CD4-positive, alpha-beta T cell treated with Interferon alpha-2 for 1 hour (primary cell): ENCODE data around the gene ART1.

Experiments used
- DNase-seq, 2 donors: peaks; one replicate each; pipeline ENCODE4 v3.0.0-alpha.2; 2020 to 2022

Gene ART1

GRCh38 chr11:3667149-3668035 lies 22.5 kb downstream of the ART1 start:
- no peak for DNase-seq

GRCh38 chr11:3669128-3669527 lies 24.2 kb downstream of the ART1 start:
- no peak for DNase-seq

GRCh38 chr11:3669742-3670183 lies 24.8 kb downstream of the ART1 start:
- DNase-seq = no peak

GRCh38 chr11:3671334-3672254 lies 26.7 kb downstream of the ART1 start, which contains the start of gene CHRNA10:
CHRNA10 (minus strand) TSS chr11:3671384; CDS start chr11:3671312, 72 bp downstream.
- DNase-seq = no peak

GRCh38 chr11:3674189-3674588 lies 29.3 kb downstream of the ART1 start:
- no peak for DNase-seq

GRCh38 chr11:3675971-3676370 lies 31.0 kb downstream of the ART1 start:
- DNase-seq = no peak

GRCh38 chr11:3679077-3679476 lies 34.1 kb downstream of the ART1 start:
- DNase-seq = no peak

GRCh38 chr11:3683039-3683438 lies 38.1 kb downstream of the ART1 start:
- no peak for DNase-seq

- no peak for DNase-seq
Observed at GRCh38 chr11:3684129-3684818, 39.3 kb downstream of the ART1 start.

- DNase-seq = no peak
Observed at GRCh38 chr11:3684819-3685172, 39.9 kb downstream of the ART1 start.

GRCh38 chr11:3685923-3686322 lies 41.0 kb downstream of the ART1 start:
- no peak for DNase-seq

- DNase-seq = no peak
Observed at GRCh38 chr11:3686751-3687150, 41.8 kb downstream of the ART1 start.

- no peak for DNase-seq
Observed at GRCh38 chr11:3700410-3700809, 55.5 kb downstream of the ART1 start.

GRCh38 chr11:3700910-3701309 lies 56.0 kb downstream of the ART1 start:
- DNase-seq = no peak

GRCh38 chr11:3703383-3703782 lies 58.5 kb downstream of the ART1 start:
- no peak for DNase-seq

GRCh38 chr11:3707176-3707575 lies 62.2 kb downstream of the ART1 start:
- DNase-seq = no peak

- DNase-seq = no peak
Observed at GRCh38 chr11:3709977-3710376, 65.0 kb downstream of the ART1 start.

GRCh38 chr11:3710485-3711259 lies 65.7 kb downstream of the ART1 start:
- DNase-seq = no peak

- no peak for DNase-seq
Observed at GRCh38 chr11:3712274-3712673, 67.3 kb downstream of the ART1 start.
